Lower leg skin (tissue), 4 donors: ENCODE measurements around the gene ARHGAP28. TPM values are rescaled to one million over a fixed set of nuclear protein-coding genes. Genes with fewer than 3 reads are reported as not detected.

ENCODE experiments used
- DNase-seq, 2 donors: peaks; one replicate each; pipeline ENCODE4 v3.0.0-alpha.2; 2019; ENCODE audit warnings: low spot score in 2 of 2
- H3K4me3 ChIP-seq: fragments of 200-600 bp; sonication (generic); 2 replicates; pipeline ENCODE4 v1.5.1; 2017; ENCODE audit warnings: mild to moderate bottlenecking, low read depth; ENCODE audit not compliant: poor library complexity, severe bottlenecking
- CTCF ChIP-seq, 3 donors: fragments of 450-650 bp; IDR thresholded peaks; one replicate each; pipeline ENCODE4 v1.5.1; 2016; ENCODE audit warnings: antibody characterized with exemption in 3 of 3, mild to moderate bottlenecking in 3 of 3, moderate library complexity in 2 of 3
- POLR2A ChIP-seq, 2 donors: fragments of 450-650 bp; IDR thresholded peaks; one replicate each; pipeline ENCODE4 v1.6.1; 2016 to 2017; ENCODE audit warnings: antibody characterized with exemption in 2 of 2, mild to moderate bottlenecking in 1 of 2, moderate library complexity in 1 of 2
- WGBS, 2 donors: methylation state at CpG; one replicate each; pipeline ENCODE4 v1.1.5; 2018; 5-methylcytosine and 5-hydroxymethylcytosine counted together
- intact Hi-C: fragments of 100-400 bp; cut with DNase I; formaldehyde crosslinking; loops from one replicate; pipeline ENCODE4 v1.15.0; 2023; ENCODE audit warnings: low total_unique reads
- total RNA-seq, 4 donors: library from RNA; depleted of rRNA; stranded (reverse); fragments of >200 nt; gene quantifications; one replicate each; pipeline ENCODE4 v1.1.0, GENCODE V29; 2016

The ARHGAP28 gene
- total RNA-seq, 4 donors from 2014 or later: 1.4 to 5.9 (median 2.8) TPM

GRCh38 chr18:6728809-6729246, 688 bp upstream of the ARHGAP28 start:
- TF ChIP-seq POLR2A (IDR thresholded peaks at IDR 0.05) (no peak), CTCF (IDR thresholded peaks at IDR 0.05) (no peak)
- no peak overlapping the region for H3K4me3 ChIP-seq
- 18 to 19% methylated on average over 5 of the region's 5 CpGs for WGBS, 2 donors
- intact Hi-C loops: no loop called here
- DNase-seq: no peak

- H3K4me3 ChIP-seq: no peak overlapping the region
- WGBS, 2 donors: 24 to 26% methylated on average over 4 of the region's 4 CpGs
- intact Hi-C loops: no loop called here
- no peak for DNase-seq
- TF ChIP-seq POLR2A (IDR thresholded peaks at IDR 0.05) (no peak), CTCF (IDR thresholded peaks at IDR 0.05) (no peak)
Observed at GRCh38 chr18:6730416-6731221, 1.1 kb downstream of the ARHGAP28 start.

- no peak for DNase-seq
- TF ChIP-seq POLR2A (IDR thresholded peaks at IDR 0.05) (no peak), CTCF (IDR thresholded peaks at IDR 0.05) (no peak)
- 20 to 27% methylated on average over 6 of the region's 6 CpGs for WGBS, 2 donors
- intact Hi-C loops: no loop called here
- H3K4me3 ChIP-seq: no peak overlapping the region
Observed at GRCh38 chr18:6731222-6731596, 1.7 kb downstream of the ARHGAP28 start.

GRCh38 chr18:6732952-6733351, 3.4 kb downstream of the ARHGAP28 start:
- 81 to 88% methylated on average over 2 of the region's 2 CpGs for WGBS, 2 donors
- no peak overlapping the region for H3K4me3 ChIP-seq
- TF ChIP-seq CTCF (IDR thresholded peaks at IDR 0.05) (no peak), POLR2A (IDR thresholded peaks at IDR 0.05) (no peak)
- no peak for DNase-seq
- intact Hi-C loops: no loop called here

- intact Hi-C loops: no loop called here
- H3K4me3 ChIP-seq: no peak overlapping the region
- TF ChIP-seq POLR2A (IDR thresholded peaks at IDR 0.05) (no peak), CTCF (IDR thresholded peaks at IDR 0.05) (no peak)
- no peak for DNase-seq
- 79 to 83% methylated on average over 1 of the region's 1 CpG for WGBS, 2 donors
Observed at GRCh38 chr18:6733758-6734157, 4.2 kb downstream of the ARHGAP28 start.
